Measurements from ENCODE around the gene ACP1.

DNA sequence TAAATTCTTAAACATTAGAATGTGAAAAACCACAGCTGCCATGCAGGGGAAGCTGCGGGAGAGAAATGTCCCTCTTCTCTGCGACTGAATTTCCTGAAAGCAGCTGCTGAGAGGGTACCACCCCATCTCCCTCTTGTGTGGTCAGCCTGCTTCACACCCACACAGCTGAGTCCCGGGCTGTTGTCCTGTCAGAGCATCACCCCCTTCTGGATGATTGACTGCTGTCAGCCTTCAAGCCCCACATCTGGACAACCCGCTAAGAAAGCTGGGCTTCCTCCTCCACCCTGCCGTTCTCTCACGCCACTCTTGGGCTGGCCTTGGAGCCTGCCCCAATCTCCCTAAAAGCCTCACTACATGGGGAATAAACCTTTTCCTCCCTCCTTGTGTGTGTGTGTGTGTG, 26.9 kb upstream of the ACP1 start:
- TF ChIP-seq POLR2A (IDR thresholded peaks at IDR 0.05) (no peak), POLR2AphosphoS5 (IDR thresholded peaks at IDR 0.05) (no peak), EP300 (IDR thresholded peaks at IDR 0.05) (no peak)
- TF ChIP-seq, protein P1, sequence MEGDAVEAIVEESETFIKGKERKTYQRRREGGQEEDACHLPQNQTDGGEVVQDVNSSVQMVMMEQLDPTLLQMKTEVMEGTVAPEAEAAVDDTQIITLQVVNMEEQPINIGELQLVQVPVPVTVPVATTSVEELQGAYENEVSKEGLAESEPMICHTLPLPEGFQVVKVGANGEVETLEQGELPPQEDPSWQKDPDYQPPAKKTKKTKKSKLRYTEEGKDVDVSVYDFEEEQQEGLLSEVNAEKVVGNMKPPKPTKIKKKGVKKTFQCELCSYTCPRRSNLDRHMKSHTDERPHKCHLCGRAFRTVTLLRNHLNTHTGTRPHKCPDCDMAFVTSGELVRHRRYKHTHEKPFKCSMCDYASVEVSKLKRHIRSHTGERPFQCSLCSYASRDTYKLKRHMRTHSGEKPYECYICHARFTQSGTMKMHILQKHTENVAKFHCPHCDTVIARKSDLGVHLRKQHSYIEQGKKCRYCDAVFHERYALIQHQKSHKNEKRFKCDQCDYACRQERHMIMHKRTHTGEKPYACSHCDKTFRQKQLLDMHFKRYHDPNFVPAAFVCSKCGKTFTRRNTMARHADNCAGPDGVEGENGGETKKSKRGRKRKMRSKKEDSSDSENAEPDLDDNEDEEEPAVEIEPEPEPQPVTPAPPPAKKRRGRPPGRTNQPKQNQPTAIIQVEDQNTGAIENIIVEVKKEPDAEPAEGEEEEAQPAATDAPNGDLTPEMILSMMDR (IDR thresholded peaks at IDR 0.05) = no peak
